ENCODE results near the gene CMTR2. TPM values are rescaled to one million over a fixed set of nuclear protein-coding genes. Genes with fewer than 3 reads are reported as not detected.

CMTR2 gene
- total RNA-seq, 1 experiment from 2014 or later, result 26.8 TPM

DNA sequence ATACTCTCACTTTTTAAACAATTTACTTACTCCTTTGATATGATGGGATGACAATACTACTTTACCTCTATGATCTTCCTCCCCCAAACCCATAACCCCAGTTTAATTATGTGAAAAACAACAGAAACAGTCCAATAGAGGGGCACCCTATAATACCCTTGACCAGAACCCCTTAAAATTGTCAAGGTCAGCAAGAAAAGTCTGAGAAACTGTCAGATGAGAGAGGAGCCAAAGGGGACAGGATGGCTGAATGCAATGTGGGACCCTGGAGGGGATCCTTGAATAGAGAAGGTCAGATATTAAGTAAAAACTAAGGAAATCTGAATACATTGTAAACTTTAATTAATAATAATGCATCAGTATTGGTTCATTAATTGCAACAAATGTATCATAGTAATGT lies 42.9 kb downstream of the CMTR2 start:
- ATAC-seq, result no peak
- H3K9me3 ChIP-seq (ENCODE audit: control insufficient read depth in 1 of 2, insufficient read depth in 1 of 2, low read depth in 1 of 2, low read length in 2 of 2), result no peaks in the 10 kb centered on the region
- no peak for DNase-seq (ENCODE audit: low read depth, low spot score)
- no peak overlapping the region for H3K27ac ChIP-seq (ENCODE audit: low read depth, low read length)
- TF ChIP-seq ZNF274 (IDR thresholded peaks at IDR 0.05; ENCODE audit: low read depth, low read length) (no peak), SIN3A (IDR thresholded peaks at IDR 0.05; ENCODE audit: low read depth) (no peak), SRF (IDR thresholded peaks at IDR 0.05; ENCODE audit: low read depth) (no peak)
- TF ChIP-seq, protein P1, sequence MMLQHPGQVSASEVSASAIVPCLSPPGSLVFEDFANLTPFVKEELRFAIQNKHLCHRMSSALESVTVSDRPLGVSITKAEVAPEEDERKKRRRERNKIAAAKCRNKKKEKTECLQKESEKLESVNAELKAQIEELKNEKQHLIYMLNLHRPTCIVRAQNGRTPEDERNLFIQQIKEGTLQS (IDR thresholded peaks at IDR 0.05), result no peak
- no peaks in the 10 kb centered on the region for H3K36me3 ChIP-seq (ENCODE audit: control insufficient read depth in 1 of 2, insufficient read depth in 2 of 2, low read length in 2 of 2)
- ChIA-PET CTCF (no interaction called here), RAD21 (ENCODE audit: low non-redundant PET in 1 of 2, low total read pairs in 2 of 2, uncharacterized antibody in 2 of 2, unreplicated experiment in 2 of 2) (no interaction called here), POLR2A (no interaction called here)
- no TSS peak for BruUV-seq (replicated peaks)
- H3K9me2 ChIP-seq (ENCODE audit: insufficient read depth), result no peaks in the 10 kb centered on the region
- no peaks in the 10 kb centered on the region for H3K27me3 ChIP-seq (ENCODE audit: insufficient read depth, low read length)
- no peaks in the 10 kb centered on the region for H4K20me1 ChIP-seq (ENCODE audit: insufficient read depth)
- H3K4me1 ChIP-seq (ENCODE audit: control insufficient read depth in 1 of 2, insufficient read depth in 2 of 2, low read length in 2 of 2), result no peaks in the 10 kb centered on the region
- no peak overlapping the region for H2AFZ ChIP-seq (ENCODE audit: low read depth, low read length, poor library complexity, severe bottlenecking)
- no peak overlapping the region for H3K9ac ChIP-seq (ENCODE audit: low read length)
- H3K79me2 ChIP-seq (ENCODE audit: insufficient read depth, low read length), result no peaks in the 10 kb centered on the region
- H3K4me2 ChIP-seq (ENCODE audit: low read length), result no peak overlapping the region
- intact Hi-C loops (cut with micrococcal nuclease), result no loop called here
- H3K4me3 ChIP-seq (replicated peaks in 1 of 2; ENCODE audit: low read depth in 1 of 2, low read length in 2 of 2), result no peak overlapping the region

DNA sequence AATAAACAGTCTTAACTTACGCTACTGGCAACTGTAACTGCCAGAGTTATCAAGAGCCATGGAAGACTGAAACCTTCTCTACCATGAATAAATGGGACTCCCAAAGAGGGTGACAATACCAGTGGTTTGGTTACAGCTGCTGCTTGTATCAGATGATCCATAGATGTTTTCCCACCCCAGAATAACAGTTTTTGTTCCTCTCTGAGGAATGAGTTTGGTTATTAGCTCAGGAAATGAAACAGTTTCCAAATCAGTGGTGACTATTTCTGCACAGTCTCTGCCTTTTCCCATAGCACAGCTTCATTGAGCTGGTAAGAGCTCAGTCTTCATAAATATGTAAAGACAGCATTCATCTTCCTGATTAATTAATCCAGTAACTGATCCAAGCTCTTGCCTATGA lies 44.7 kb downstream of the CMTR2 start:
- no peak for ATAC-seq
- TF ChIP-seq POLR2A (IDR thresholded peaks at IDR 0.05; ENCODE audit: borderline replicate concordance, extremely low read depth, insufficient read depth, insufficient read length) (no peak), CBX3 (IDR thresholded peaks at IDR 0.05; ENCODE audit: low read depth) (no peak), SRF (IDR thresholded peaks at IDR 0.05; ENCODE audit: low read depth) (no peak), SP1 (IDR thresholded peaks at IDR 0.05; ENCODE audit: low read depth) (no peak), RAD21 (IDR thresholded peaks at IDR 0.05; ENCODE audit: low read depth) (no peak), ZNF274 (IDR thresholded peaks at IDR 0.05; ENCODE audit: low read depth, low read length) (no peak), EGR1 (IDR thresholded peaks at IDR 0.05; ENCODE audit: low read depth) (no peak), POLR2AphosphoS5 (IDR thresholded peaks at IDR 0.05; ENCODE audit: low read depth, low read length) (no peak), TCF7L2 (IDR thresholded peaks at IDR 0.05; ENCODE audit: borderline replicate concordance, extremely low read depth, insufficient read depth, insufficient read length) (no peak), CEBPB (IDR thresholded peaks at IDR 0.05; ENCODE audit: low read depth) (no peak), FOSL1 (IDR thresholded peaks at IDR 0.05; ENCODE audit: low read depth) (no peak), ELF1 (IDR thresholded peaks at IDR 0.05; ENCODE audit: borderline replicate concordance, low read depth) (no peak), JUND (IDR thresholded peaks at IDR 0.05) (no peak), EZH2phosphoT487 (IDR thresholded peaks at IDR 0.05; ENCODE audit: borderline replicate concordance) (no peak)
- TF ChIP-seq, protein P1 (IDR thresholded peaks at IDR 0.05), result no peak
- TF ChIP-seq, protein P2, sequence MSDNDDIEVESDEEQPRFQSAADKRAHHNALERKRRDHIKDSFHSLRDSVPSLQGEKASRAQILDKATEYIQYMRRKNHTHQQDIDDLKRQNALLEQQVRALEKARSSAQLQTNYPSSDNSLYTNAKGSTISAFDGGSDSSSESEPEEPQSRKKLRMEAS (IDR thresholded peaks at IDR 0.05), result no peak
- TF ChIP-seq, protein P3, sequence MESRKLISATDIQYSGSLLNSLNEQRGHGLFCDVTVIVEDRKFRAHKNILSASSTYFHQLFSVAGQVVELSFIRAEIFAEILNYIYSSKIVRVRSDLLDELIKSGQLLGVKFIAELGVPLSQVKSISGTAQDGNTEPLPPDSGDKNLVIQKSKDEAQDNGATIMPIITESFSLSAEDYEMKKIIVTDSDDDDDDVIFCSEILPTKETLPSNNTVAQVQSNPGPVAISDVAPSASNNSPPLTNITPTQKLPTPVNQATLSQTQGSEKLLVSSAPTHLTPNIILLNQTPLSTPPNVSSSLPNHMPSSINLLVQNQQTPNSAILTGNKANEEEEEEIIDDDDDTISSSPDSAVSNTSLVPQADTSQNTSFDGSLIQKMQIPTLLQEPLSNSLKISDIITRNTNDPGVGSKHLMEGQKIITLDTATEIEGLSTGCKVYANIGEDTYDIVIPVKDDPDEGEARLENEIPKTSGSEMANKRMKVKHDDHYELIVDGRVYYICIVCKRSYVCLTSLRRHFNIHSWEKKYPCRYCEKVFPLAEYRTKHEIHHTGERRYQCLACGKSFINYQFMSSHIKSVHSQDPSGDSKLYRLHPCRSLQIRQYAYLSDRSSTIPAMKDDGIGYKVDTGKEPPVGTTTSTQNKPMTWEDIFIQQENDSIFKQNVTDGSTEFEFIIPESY (IDR thresholded peaks at IDR 0.05; ENCODE audit: extremely low read depth, insufficient replicate concordance, low read length), result no peak

More for the DNA sequence above, 44.7 kb downstream of the CMTR2 start:
- no peaks in the 10 kb centered on the region for H3K36me3 ChIP-seq (ENCODE audit: control insufficient read depth in 1 of 2, insufficient read depth in 2 of 2, low read length in 2 of 2)
- H3K27ac ChIP-seq (ENCODE audit: low read depth, low read length), result no peak overlapping the region
- no peak overlapping the region for H3K4me2 ChIP-seq (ENCODE audit: low read length)
- POLR2A ChIA-PET, result no interaction called here
- intact Hi-C loops (cut with micrococcal nuclease), result no loop called here
- RAD21 ChIA-PET (ENCODE audit: low non-redundant PET in 1 of 2, low total read pairs in 2 of 2, uncharacterized antibody in 2 of 2, unreplicated experiment in 2 of 2), result no interaction called here
- no TSS peak for BruUV-seq (replicated peaks)
- no peaks in the 10 kb centered on the region for H3K27me3 ChIP-seq (ENCODE audit: insufficient read depth, low read length)
- no peaks in the 10 kb centered on the region for H3K9me2 ChIP-seq (ENCODE audit: insufficient read depth)
- H3K4me1 ChIP-seq (ENCODE audit: control insufficient read depth in 1 of 2, insufficient read depth in 2 of 2, low read length in 2 of 2), result no peaks in the 10 kb centered on the region
- H3K9me3 ChIP-seq (ENCODE audit: control insufficient read depth in 1 of 2, insufficient read depth in 1 of 2, low read depth in 1 of 2, low read length in 2 of 2), result no peaks in the 10 kb centered on the region
- DNase-seq (ENCODE audit: low read depth, low spot score), result no peak
- H3K79me2 ChIP-seq (ENCODE audit: insufficient read depth, low read length), result no peaks in the 10 kb centered on the region
- CTCF ChIA-PET, result no interaction called here
- H4K20me1 ChIP-seq (ENCODE audit: insufficient read depth), result no peaks in the 10 kb centered on the region
- no peak overlapping the region for H3K9ac ChIP-seq (ENCODE audit: low read length)
- no peak overlapping the region for H3K4me3 ChIP-seq (replicated peaks in 1 of 2; ENCODE audit: low read depth in 1 of 2, low read length in 2 of 2)
- no peak overlapping the region for H2AFZ ChIP-seq (ENCODE audit: low read depth, low read length, poor library complexity, severe bottlenecking)

All from HCT116 (cell line).